Pancreas (tissue), 10 donors: ENCODE results near the gene F2R. TPM values are rescaled to one million over a fixed set of nuclear protein-coding genes. Genes with fewer than 3 reads are reported as not detected.
"Not testable (repeated sequence)": the region's sequence is repeated elsewhere in the genome, so short reads cannot be mapped to it uniquely, and the experiment has no call there.

Experiments
- ATAC-seq, 4 donors: fragments of 200-7000 bp; cut with Tn5 transposase; one replicate each; pipeline versions ENCODE4 v1.8.0 to v1.9.1; 2020; ENCODE audit warnings: mild to moderate bottlenecking in 4 of 4, moderate library complexity in 4 of 4
- DNase-seq, 6 donors: peaks; one replicate each; pipeline ENCODE4 v3.0.0-alpha.2; 2020
- FAIRE-seq: peaks from 2 replicates; lab custom pipeline; 2012; peaks lifted over from hg19 to GRCh38; lab: Jason Lieb, UNC
- H3K27ac ChIP-seq, 4 donors: fragments of 200-600 bp; sonication (generic); 1 replicate in 3 of 4; 2 replicates in 1 of 4; pipeline versions ENCODE4 v1.5.0 to v1.8.0; 2020
- H3K27me3 ChIP-seq, 4 donors: fragments of 200-600 bp; one replicate each; pipeline ENCODE4 v1.8.0; 2021
- H3K36me3 ChIP-seq, 3 donors: fragments of 200-600 bp; sonication (generic) in 1 of 3; one replicate each; pipeline versions ENCODE4 v1.5.0 to v1.8.0; 2020 to 2021
- H3K4me1 ChIP-seq, 3 donors: fragments of 200-600 bp; one replicate each; pipeline ENCODE4 v1.8.0; 2021
- H3K4me3 ChIP-seq, 4 donors: fragments of 200-600 bp; sonication (generic) in 2 of 4; one replicate each; pipeline versions ENCODE4 v1.5.0 to v1.8.0; 2020 to 2021
- H3K9me3 ChIP-seq, 4 donors: fragments of 200-600 bp; one replicate each; pipeline ENCODE4 v1.8.0; 2021
- WGBS, 2 donors: extraction: QIAGEN DNeasy Blood & Tissue Kit; methylation state at CpG; one replicate each; pipeline ENCODE4 v1.1.7; 2013; 5-methylcytosine and 5-hydroxymethylcytosine counted together
- intact Hi-C, 3 donors: fragments of 100-400 bp; cut with DNase I; formaldehyde crosslinking; loops; one replicate each; pipeline versions ENCODE4 v1.11.1 to v1.14.2; 2022
- polyA plus RNA-seq, 2 donors: library from polyadenylated mRNA; stranded (reverse); fragments of 200-250 nt; gene quantifications; one replicate each; pipeline ENCODE4 v1.2.3, GENCODE V29; 2013
- total RNA-seq, 6 donors: library from RNA; stranded (reverse); fragmentation: NEBNext Ultra II Directional in 4 of 6; extraction: Animal tissue kit (Norgen Biotek cat#: 25700) in 4 of 6; gene quantifications; one replicate each; pipeline versions ENCODE4 v1.2.1 to v1.2.4, GENCODE V29; 2021 to 2023
- TF ChIP-seq, protein P1 (sequence below), 4 donors: fragments of 200-600 bp; sonication (generic) in 3 of 4; IDR thresholded peaks; one replicate each; pipeline versions ENCODE4 v1.5.0 to v1.8.0; 2021; ENCODE audit warnings: antibody characterized with exemption in 4 of 4
- donor health status: healthy with polysubstance abuse.
- donor health status: DM: no; HTN: no; CAD: no; lungs with moderate emphysema.
- donor health status: DM: no; HTN: no; CAD: no.
- donor health status: control.
- donor health status: control.
- donor health status: Bipolar disorder and iron deficiency.
- donor health status: DM: yes; HTN: yes; CAD: no.
- donor health status: DM: no; HTN: no; CAD: no.
- donor health status: DM: no; HTN: no; CAD: no.
- donor health status: DM: yes; HTN: yes; CAD: no.

F2R gene
- total and polyA plus RNA-seq, 8 donors, result 0.38 to 15.0 (median 1.7) TPM

GRCh38 chr5:76766746-76767145 is 50.8 kb downstream of the F2R start:
- TF ChIP-seq, protein P1, sequence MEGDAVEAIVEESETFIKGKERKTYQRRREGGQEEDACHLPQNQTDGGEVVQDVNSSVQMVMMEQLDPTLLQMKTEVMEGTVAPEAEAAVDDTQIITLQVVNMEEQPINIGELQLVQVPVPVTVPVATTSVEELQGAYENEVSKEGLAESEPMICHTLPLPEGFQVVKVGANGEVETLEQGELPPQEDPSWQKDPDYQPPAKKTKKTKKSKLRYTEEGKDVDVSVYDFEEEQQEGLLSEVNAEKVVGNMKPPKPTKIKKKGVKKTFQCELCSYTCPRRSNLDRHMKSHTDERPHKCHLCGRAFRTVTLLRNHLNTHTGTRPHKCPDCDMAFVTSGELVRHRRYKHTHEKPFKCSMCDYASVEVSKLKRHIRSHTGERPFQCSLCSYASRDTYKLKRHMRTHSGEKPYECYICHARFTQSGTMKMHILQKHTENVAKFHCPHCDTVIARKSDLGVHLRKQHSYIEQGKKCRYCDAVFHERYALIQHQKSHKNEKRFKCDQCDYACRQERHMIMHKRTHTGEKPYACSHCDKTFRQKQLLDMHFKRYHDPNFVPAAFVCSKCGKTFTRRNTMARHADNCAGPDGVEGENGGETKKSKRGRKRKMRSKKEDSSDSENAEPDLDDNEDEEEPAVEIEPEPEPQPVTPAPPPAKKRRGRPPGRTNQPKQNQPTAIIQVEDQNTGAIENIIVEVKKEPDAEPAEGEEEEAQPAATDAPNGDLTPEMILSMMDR (IDR thresholded peaks at IDR 0.05), result no peak
- no peak for ATAC-seq
- no peak for FAIRE-seq
- intact Hi-C loops, result no loop called here
- no peaks in the 10 kb centered on the region for H3K36me3 ChIP-seq
- H3K27ac ChIP-seq, result no peak overlapping the region
- 68 to 79% methylated on average over 2 of the region's 2 CpGs for WGBS, 2 donors
- no peaks in the 10 kb centered on the region for H3K9me3 ChIP-seq
- no peaks in the 10 kb centered on the region for H3K4me1 ChIP-seq
- no peak overlapping the region for H3K4me3 ChIP-seq
- H3K27me3 ChIP-seq, result no peaks in the 10 kb centered on the region
- DNase-seq, result no peak

- not testable (repeated sequence) for H3K27ac ChIP-seq, DNase-seq, H3K36me3 ChIP-seq, H3K4me3 ChIP-seq, H3K9me3 ChIP-seq, H3K4me1 ChIP-seq, FAIRE-seq, ATAC-seq, H3K27me3 ChIP-seq
- intact Hi-C loops, result loop anchor here in 1 of 3 donors (10.0 kb wide), 1 partner anchor 166 kb away; no protein-coding TSS in a partner anchor
- WGBS, 2 donors, result 85 to 92% methylated on average over 14 of the region's 14 CpGs
Observed at GRCh38 chr5:76771041-76771440, 55.1 kb downstream of the F2R start.

GRCh38 chr5:76771705-76772405 is 55.9 kb downstream of the F2R start:
- Histone ChIP-seq H3K4me1 (no peaks in the 10 kb centered on the region), H3K9me3 (no peaks in the 10 kb centered on the region), H3K4me3 (no peak overlapping the region), H3K36me3 (no peaks in the 10 kb centered on the region), H3K27me3 (no peaks in the 10 kb centered on the region), H3K27ac (no peak overlapping the region)
- FAIRE-seq (no peak), ATAC-seq (peak in 1 of 4 donors; percentile 41), DNase-seq (no peak)
- intact Hi-C loops, result loop anchor here in 1 of 3 donors (10.0 kb wide), 1 partner anchor 167 kb away; no protein-coding TSS in a partner anchor
- TF ChIP-seq, protein P1 (IDR thresholded peaks at IDR 0.05), result no peak
- WGBS, 2 donors, result 68 to 73% methylated on average over 3 of the region's 3 CpGs

DNA sequence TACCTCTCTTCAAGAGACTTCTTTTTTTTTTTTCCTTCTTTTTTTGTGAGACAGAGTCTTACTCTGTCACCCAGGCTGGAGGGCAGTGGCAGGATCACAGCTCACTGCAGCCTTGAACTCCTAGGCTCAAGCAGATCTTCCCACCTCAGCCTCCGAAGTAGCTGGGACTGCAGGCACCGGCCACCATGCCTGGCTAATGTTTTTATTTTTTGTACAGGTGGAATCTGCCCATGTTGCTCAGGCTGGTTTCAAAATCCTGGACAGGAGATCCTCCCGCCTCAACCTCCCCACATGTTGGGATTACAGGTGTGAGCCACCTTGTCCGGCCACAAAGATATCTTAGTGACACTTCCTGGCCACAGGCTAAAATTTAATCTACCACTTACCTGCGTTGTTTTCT is 60.0 kb downstream of the F2R start:
- intact Hi-C loops, result loop anchor here in 1 of 3 donors (10.0 kb wide), 1 partner anchor 171 kb away; no protein-coding TSS in a partner anchor
- no peaks in the 10 kb centered on the region for H3K4me1 ChIP-seq
- H3K27ac ChIP-seq, result no peak overlapping the region
- ATAC-seq (no peak), DNase-seq (no peak), FAIRE-seq (no peak)
- H3K27me3 ChIP-seq, result no peaks in the 10 kb centered on the region
- no peaks in the 10 kb centered on the region for H3K9me3 ChIP-seq
- no peak overlapping the region for H3K4me3 ChIP-seq
- 76 to 78% methylated on average over 5 of the region's 5 CpGs for WGBS, 2 donors
- H3K36me3 ChIP-seq, result no peaks in the 10 kb centered on the region
- TF ChIP-seq, protein P1 (IDR thresholded peaks at IDR 0.05), result no peak

DNA sequence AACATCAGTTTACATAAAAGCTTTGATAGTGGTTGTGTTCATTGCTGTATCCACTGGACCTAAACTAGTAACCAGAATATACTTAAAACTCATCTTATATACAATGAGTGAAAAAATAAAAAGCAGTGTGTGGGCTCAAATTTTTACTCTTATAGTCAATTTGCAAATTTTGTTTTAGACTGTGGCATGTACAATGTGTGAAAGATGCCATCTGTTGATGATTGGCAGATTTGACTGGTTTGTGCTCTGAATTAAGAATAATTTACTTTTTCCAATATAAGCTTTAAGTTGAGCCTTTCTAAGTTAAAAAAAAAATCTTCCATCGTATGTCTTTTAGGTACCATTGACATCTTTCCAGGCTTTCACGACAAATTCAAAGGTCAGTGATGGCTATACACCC is 60.5 kb downstream of the F2R start:
- no peaks in the 10 kb centered on the region for H3K9me3 ChIP-seq
- H3K36me3 ChIP-seq, result no peaks in the 10 kb centered on the region
- DNase-seq (no peak), FAIRE-seq (no peak), ATAC-seq (no peak)
- intact Hi-C loops, result loop anchor here in 1 of 3 donors (10.0 kb wide), 1 partner anchor 172 kb away; no protein-coding TSS in a partner anchor
- no peaks in the 10 kb centered on the region for H3K4me1 ChIP-seq
- H3K27ac ChIP-seq, result no peak overlapping the region
- TF ChIP-seq, protein P1 (IDR thresholded peaks at IDR 0.05), result no peak
- H3K4me3 ChIP-seq, result no peak overlapping the region
- no peaks in the 10 kb centered on the region for H3K27me3 ChIP-seq
- WGBS, 2 donors, result 56 to 68% methylated on average over 2 of the region's 2 CpGs

DNA sequence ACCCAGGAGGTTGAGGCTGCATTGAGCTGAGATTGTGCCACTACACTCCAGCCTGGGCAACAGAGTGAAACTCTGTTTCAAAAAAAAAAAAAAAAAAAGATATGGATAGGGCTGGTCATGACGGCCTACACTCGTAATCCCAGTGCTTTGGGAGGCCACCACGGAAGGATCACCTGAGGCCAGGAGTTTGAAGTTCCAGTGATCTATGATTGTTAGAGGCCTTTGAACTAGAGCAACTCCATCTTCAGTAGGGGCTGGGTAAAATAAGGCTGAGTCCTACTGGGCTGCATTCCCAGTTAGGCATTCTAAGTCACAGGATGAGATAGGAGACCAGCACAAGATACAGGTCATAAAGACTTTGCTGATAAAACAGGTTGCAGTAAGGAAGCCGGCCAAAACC is 64.7 kb downstream of the F2R start:
- H3K9me3 ChIP-seq, H3K27me3 ChIP-seq, DNase-seq, H3K4me3 ChIP-seq, ATAC-seq, H3K36me3 ChIP-seq, intact Hi-C loops, H3K4me1 ChIP-seq, H3K27ac ChIP-seq, FAIRE-seq: not testable (repeated sequence)
- 83 to 94% methylated on average over 4 of the region's 4 CpGs for WGBS, 2 donors
